ENCODE data around the gene LRRC59. TPM values are rescaled to one million over a fixed set of nuclear protein-coding genes. Genes with fewer than 3 reads are reported as not detected.

LRRC59 gene
- total and polyA plus RNA-seq, 2 of the 13 experiments (the other 11 are each of a cell fraction or from before 2014, with no cell fraction given), result 87.3 to 222 TPM

- TF ChIP-seq HINFP (CRISPR knock-in tag; IDR thresholded peaks at IDR 0.05; ENCODE audit: low read depth) (no peak), FOXP1 (IDR thresholded peaks at IDR 0.05) (no peak), FOXP1 (CRISPR knock-in tag; IDR thresholded peaks at IDR 0.05) (no peak), ZNF816 (CRISPR knock-in tag; IDR thresholded peaks at IDR 0.05; ENCODE audit: borderline replicate concordance) (no peak), PHF8 (CRISPR knock-in tag; IDR thresholded peaks at IDR 0.05) (peak; percentile 57; the same call in 1 of the 2 replicates), NFAT5 (CRISPR knock-in tag; IDR thresholded peaks at IDR 0.05) (no peak), ZNF766 (CRISPR knock-in tag; IDR thresholded peaks at IDR 0.05; ENCODE audit: borderline replicate concordance) (no peak), JDP2 (CRISPR knock-in tag; IDR thresholded peaks at IDR 0.05; ENCODE audit: borderline replicate concordance) (no peak), ZNF597 (CRISPR knock-in tag; IDR thresholded peaks at IDR 0.05) (no peak), NFKB2 (CRISPR knock-in tag; IDR thresholded peaks at IDR 0.05; ENCODE audit: borderline replicate concordance) (no peak), ZIK1 (CRISPR knock-in tag; IDR thresholded peaks at IDR 0.05; ENCODE audit: borderline replicate concordance, low read depth) (no peak), ZNF296 (CRISPR knock-in tag; conservative IDR thresholded peaks at IDR 0.05) (no peak), ZBTB34 (CRISPR knock-in tag; IDR thresholded peaks at IDR 0.05) (0 out of 2 replicates have a peak, but pooled peaks have one; percentile 15), CBX1 (IDR thresholded peaks at IDR 0.05; ENCODE audit: low read depth) (peak; percentile 5)
Measured at GRCh38 chr17:50425682-50426471, 28.6 kb upstream of the LRRC59 start, which contains the start of gene ACSF2 (continued).

Measured in HepG2 (cell line).